ENCODE results near the gene SCO2. TPM values are rescaled to one million over a fixed set of nuclear protein-coding genes. Genes with fewer than 3 reads are reported as not detected.
A peak's percentile ranks its signal among the peaks of the same experiment; 100 is the strongest.

Gene SCO2
- total and polyA plus RNA-seq, 2 of the 13 experiments (the other 11 are each of a cell fraction or from before 2014, with no cell fraction given): 0.32 to 3.7 TPM

- no peak for TF ChIP-seq ZNF496 (CRISPR knock-in tag; IDR thresholded peaks at IDR 0.05; ENCODE audit: insufficient replicate concordance)
- TF ChIP-seq ZNF543 (CRISPR knock-in tag; IDR thresholded peaks at IDR 0.05): no peak; the same call in 1 of the 2 replicates
- TF ChIP-seq, protein P1, sequence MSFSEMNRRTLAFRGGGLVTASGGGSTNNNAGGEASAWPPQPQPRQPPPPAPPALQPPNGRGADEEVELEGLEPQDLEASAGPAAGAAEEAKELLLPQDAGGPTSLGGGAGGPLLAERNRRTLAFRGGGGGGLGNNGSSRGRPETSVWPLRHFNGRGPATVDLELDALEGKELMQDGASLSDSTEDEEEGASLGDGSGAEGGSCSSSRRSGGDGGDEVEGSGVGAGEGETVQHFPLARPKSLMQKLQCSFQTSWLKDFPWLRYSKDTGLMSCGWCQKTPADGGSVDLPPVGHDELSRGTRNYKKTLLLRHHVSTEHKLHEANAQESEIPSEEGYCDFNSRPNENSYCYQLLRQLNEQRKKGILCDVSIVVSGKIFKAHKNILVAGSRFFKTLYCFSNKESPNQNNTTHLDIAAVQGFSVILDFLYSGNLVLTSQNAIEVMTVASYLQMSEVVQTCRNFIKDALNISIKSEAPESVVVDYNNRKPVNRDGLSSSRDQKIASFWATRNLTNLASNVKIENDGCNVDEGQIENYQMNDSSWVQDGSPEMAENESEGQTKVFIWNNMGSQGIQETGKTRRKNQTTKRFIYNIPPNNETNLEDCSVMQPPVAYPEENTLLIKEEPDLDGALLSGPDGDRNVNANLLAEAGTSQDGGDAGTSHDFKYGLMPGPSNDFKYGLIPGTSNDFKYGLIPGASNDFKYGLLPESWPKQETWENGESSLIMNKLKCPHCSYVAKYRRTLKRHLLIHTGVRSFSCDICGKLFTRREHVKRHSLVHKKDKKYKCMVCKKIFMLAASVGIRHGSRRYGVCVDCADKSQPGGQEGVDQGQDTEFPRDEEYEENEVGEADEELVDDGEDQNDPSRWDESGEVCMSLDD (CRISPR knock-in tag; IDR thresholded peaks at IDR 0.05; ENCODE audit: borderline replicate concordance): peak; percentile 70
- 0 out of 2 replicates have a peak, but pooled peaks have one; percentile 41 for TF ChIP-seq ZNF101 (CRISPR knock-in tag; IDR thresholded peaks at IDR 0.05; ENCODE audit: borderline replicate concordance, low read depth)
- no peak for TF ChIP-seq ZNF230 (CRISPR knock-in tag; IDR thresholded peaks at IDR 0.05)
- TF ChIP-seq CC2D1A (CRISPR knock-in tag; IDR thresholded peaks at IDR 0.05): no peak
- no peak for TF ChIP-seq NRL (CRISPR knock-in tag; IDR thresholded peaks at IDR 0.05; ENCODE audit: borderline replicate concordance)
- 0 out of 2 replicates have a peak, but pooled peaks have one; percentile 34 for TF ChIP-seq ERF (CRISPR knock-in tag; IDR thresholded peaks at IDR 0.05)
- no peak for TF ChIP-seq TAF15 (IDR thresholded peaks at IDR 0.05; ENCODE audit: low read depth, low read length, poor library complexity, severe bottlenecking)
- TF ChIP-seq ZMYM2 (CRISPR knock-in tag; IDR thresholded peaks at IDR 0.05): peak; percentile 53; the same call in 1 of the 2 replicates
- no peak for TF ChIP-seq ZBTB20 (CRISPR knock-in tag; IDR thresholded peaks at IDR 0.05; ENCODE audit: borderline replicate concordance, low read depth)
- TF ChIP-seq, protein P2, sequence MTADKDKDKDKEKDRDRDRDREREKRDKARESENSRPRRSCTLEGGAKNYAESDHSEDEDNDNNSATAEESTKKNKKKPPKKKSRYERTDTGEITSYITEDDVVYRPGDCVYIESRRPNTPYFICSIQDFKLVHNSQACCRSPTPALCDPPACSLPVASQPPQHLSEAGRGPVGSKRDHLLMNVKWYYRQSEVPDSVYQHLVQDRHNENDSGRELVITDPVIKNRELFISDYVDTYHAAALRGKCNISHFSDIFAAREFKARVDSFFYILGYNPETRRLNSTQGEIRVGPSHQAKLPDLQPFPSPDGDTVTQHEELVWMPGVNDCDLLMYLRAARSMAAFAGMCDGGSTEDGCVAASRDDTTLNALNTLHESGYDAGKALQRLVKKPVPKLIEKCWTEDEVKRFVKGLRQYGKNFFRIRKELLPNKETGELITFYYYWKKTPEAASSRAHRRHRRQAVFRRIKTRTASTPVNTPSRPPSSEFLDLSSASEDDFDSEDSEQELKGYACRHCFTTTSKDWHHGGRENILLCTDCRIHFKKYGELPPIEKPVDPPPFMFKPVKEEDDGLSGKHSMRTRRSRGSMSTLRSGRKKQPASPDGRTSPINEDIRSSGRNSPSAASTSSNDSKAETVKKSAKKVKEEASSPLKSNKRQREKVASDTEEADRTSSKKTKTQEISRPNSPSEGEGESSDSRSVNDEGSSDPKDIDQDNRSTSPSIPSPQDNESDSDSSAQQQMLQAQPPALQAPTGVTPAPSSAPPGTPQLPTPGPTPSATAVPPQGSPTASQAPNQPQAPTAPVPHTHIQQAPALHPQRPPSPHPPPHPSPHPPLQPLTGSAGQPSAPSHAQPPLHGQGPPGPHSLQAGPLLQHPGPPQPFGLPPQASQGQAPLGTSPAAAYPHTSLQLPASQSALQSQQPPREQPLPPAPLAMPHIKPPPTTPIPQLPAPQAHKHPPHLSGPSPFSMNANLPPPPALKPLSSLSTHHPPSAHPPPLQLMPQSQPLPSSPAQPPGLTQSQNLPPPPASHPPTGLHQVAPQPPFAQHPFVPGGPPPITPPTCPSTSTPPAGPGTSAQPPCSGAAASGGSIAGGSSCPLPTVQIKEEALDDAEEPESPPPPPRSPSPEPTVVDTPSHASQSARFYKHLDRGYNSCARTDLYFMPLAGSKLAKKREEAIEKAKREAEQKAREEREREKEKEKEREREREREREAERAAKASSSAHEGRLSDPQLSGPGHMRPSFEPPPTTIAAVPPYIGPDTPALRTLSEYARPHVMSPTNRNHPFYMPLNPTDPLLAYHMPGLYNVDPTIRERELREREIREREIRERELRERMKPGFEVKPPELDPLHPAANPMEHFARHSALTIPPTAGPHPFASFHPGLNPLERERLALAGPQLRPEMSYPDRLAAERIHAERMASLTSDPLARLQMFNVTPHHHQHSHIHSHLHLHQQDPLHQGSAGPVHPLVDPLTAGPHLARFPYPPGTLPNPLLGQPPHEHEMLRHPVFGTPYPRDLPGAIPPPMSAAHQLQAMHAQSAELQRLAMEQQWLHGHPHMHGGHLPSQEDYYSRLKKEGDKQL (CRISPR knock-in tag; IDR thresholded peaks at IDR 0.05; ENCODE audit: low read depth): peak; percentile 12; the same call in 1 of the 2 replicates
- peak; percentile 23; the same call in 1 of the 2 replicates for TF ChIP-seq STAG1 (CRISPR knock-in tag; IDR thresholded peaks at IDR 0.05)
- TF ChIP-seq, protein P3, sequence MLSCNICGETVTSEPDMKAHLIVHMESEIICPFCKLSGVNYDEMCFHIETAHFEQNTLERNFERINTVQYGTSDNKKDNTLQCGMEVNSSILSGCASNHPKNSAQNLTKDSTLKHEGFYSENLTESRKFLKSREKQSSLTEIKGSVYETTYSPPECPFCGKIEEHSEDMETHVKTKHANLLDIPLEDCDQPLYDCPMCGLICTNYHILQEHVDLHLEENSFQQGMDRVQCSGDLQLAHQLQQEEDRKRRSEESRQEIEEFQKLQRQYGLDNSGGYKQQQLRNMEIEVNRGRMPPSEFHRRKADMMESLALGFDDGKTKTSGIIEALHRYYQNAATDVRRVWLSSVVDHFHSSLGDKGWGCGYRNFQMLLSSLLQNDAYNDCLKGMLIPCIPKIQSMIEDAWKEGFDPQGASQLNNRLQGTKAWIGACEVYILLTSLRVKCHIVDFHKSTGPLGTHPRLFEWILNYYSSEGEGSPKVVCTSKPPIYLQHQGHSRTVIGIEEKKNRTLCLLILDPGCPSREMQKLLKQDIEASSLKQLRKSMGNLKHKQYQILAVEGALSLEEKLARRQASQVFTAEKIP (CRISPR knock-in tag; IDR thresholded peaks at IDR 0.05; ENCODE audit: borderline replicate concordance): no peak
- TF ChIP-seq SRY (CRISPR knock-in tag; IDR thresholded peaks at IDR 0.05): peak; percentile 84
Measured at GRCh38 chr22:50529897-50530579, 4.6 kb upstream of the SCO2 start, which contains the start of gene TYMP (continued).

Measured in HepG2 (cell line).